Heart left ventricle (tissue), 16 donors: Measurements from ENCODE around the gene FAM53B. TPM values are rescaled to one million over a fixed set of nuclear protein-coding genes. Genes with fewer than 3 reads are reported as not detected.

ENCODE experiments used
- ATAC-seq, 4 donors: fragments of 200-7000 bp; cut with Tn5 transposase; one replicate each; pipeline ENCODE4 v1.9.1; 2020 to 2022; ENCODE audit warnings: moderate library complexity in 4 of 4, mild to moderate bottlenecking in 3 of 4, moderate number of reproducible peaks in 1 of 4
- DNase-seq, 5 donors: peaks; one replicate each; pipeline ENCODE4 v3.0.0-alpha.2; 2020
- H3K27ac ChIP-seq, 12 donors: fragments of 200-600 bp; sonication (generic) in 4 of 12; one replicate each; pipeline versions ENCODE4 v1.5.0 to v1.8.0; 2016 to 2022; ENCODE audit warnings: mild to moderate bottlenecking in 2 of 12
- H3K27me3 ChIP-seq, 9 donors: fragments of 200-600 bp; sonication (generic) in 2 of 9; one replicate each; pipeline versions ENCODE4 v1.5.1 to v1.8.0; 2016 to 2022; ENCODE audit warnings: mild to moderate bottlenecking in 3 of 9
- H3K36me3 ChIP-seq, 9 donors: fragments of 200-600 bp; sonication (generic) in 2 of 9; one replicate each; pipeline versions ENCODE4 v1.5.0 to v1.8.0; 2018 to 2022; ENCODE audit warnings: mild to moderate bottlenecking in 2 of 9
- H3K4me1 ChIP-seq, 12 donors: fragments of 200-600 bp; sonication (generic) in 4 of 12; one replicate each; pipeline versions ENCODE4 v1.5.0 to v1.8.0; 2016 to 2022; ENCODE audit warnings: mild to moderate bottlenecking in 3 of 12
- H3K4me3 ChIP-seq, 12 donors: fragments of 200-600 bp; sonication (generic) in 4 of 12; one replicate each; pipeline versions ENCODE4 v1.5.0 to v1.8.0; 2017 to 2022; ENCODE audit warnings: mild to moderate bottlenecking in 9 of 12, moderate library complexity in 4 of 12
- H3K9me3 ChIP-seq, 12 donors: fragments of 200-600 bp; sonication (generic) in 4 of 12; one replicate each; pipeline versions ENCODE4 v1.5.0 to v1.8.0; 2016 to 2022; ENCODE audit warnings: mild to moderate bottlenecking in 1 of 12
- POLR2A ChIP-seq, 2 donors: fragments of 450-650 bp; IDR thresholded peaks; one replicate each; pipeline ENCODE4 v1.6.1; 2017; ENCODE audit warnings: antibody characterized with exemption in 2 of 2, mild to moderate bottlenecking in 2 of 2, moderate library complexity in 2 of 2
- WGBS, 4 donors: extraction: QIAGEN DNeasy Blood & Tissue Kit in 2 of 4; methylation state at CpG; one replicate each; pipeline versions ENCODE4 v1.1.5 to v1.1.7; 2013 to 2018; 5-methylcytosine and 5-hydroxymethylcytosine counted together
- intact Hi-C, 10 donors: fragments of 100-400 bp; cut with DNase I; formaldehyde crosslinking; loops; one replicate each; pipeline versions ENCODE4 v1.11.1 to v1.14.2; 2022
- polyA plus RNA-seq, 2 donors: library from polyadenylated mRNA; stranded (reverse); fragments of 200-250 nt; gene quantifications; one replicate each; pipeline ENCODE4 v1.2.3, GENCODE V29; 2013
- total RNA-seq, 9 donors: library from RNA; depleted of rRNA in 2 of 9; stranded (reverse); fragments of >200 nt in 2 of 9; fragmentation: NEBNext Ultra II Directional in 3 of 9; extraction: Animal tissue kit (Norgen Biotek cat#: 25700) in 3 of 9; gene quantifications; one replicate each; pipeline versions ENCODE4 v1.1.0 to v1.2.4, GENCODE V29; 2016 to 2023
- TF ChIP-seq, protein P1 (sequence below), 12 donors: fragments of 200-600 bp; sonication (generic) in 4 of 12; IDR thresholded peaks; one replicate each; pipeline versions ENCODE4 v1.5.0 to v1.8.0; 2018 to 2022; ENCODE audit warnings: antibody characterized with exemption in 12 of 12, mild to moderate bottlenecking in 5 of 12
- donor health status: ischemic (EF 13 %, LVEDD 7.1; RV severe dilation, severe dysfunction).
- donor health status: healthy with polysubstance abuse.
- donor health status: DM: no; HTN: yes; CAD: no.
- donor health status: DM: no; HTN: no; CAD: no.
- donor health status: ischemic (EF 25% LVEDD 6.9; RV normal size, moderate dysfunction).
- donor health status: ischemic (EF 25% LVEDD 5.7; RV mildly dilated, moderate dysfunction).
- donor health status: healthy.
- donor health status: DM: yes; HTN: yes; CAD: no.
- donor health status: ischemic (EF 35%, LVEDD 5.7; RV mildly dilated, moderate dysfunction).
- donor health status: nonischemic (EF 11% LVEDD 7.7; RV severe dilation, severe dysfunction).
- donor health status: DM: yes; HTN: yes; CAD: no.
- donor health status: PGD.
- donor health status: ischemic (EF 29% LVEDD 5.4; RV normal size, mild dysfunction).
- donor health status: nonischemic (EF 23%, LVEDD 6.1; RV moderate dilation, normal function).

FAM53B gene
- total and polyA plus RNA-seq, 11 donors = 23.7 to 57.7 (median 35.5) TPM

- ATAC-seq (no peak), DNase-seq (no peak)
- no peak for TF ChIP-seq POLR2A (IDR thresholded peaks at IDR 0.05)
- peak overlapping the region in 11 of 12 donors; percentile 25 to 97 (median 89) for H3K27ac ChIP-seq
- no peaks in the 10 kb centered on the region for H3K27me3 ChIP-seq
- H3K4me1 ChIP-seq = peaks cover 24 to 99% (median 84%) of the 10 kb centered on the region in 12 donors
- H3K9me3 ChIP-seq = no peaks in the 10 kb centered on the region
- intact Hi-C loops = loop anchor here in 4 of 10 donors (5.0 to 10.0 kb wide), 2 partner anchors 33 to 64 kb away; partner anchors contain the start of gene FAM53B (in 4 of the 4)
- WGBS, 4 donors = 67 to 77% (median 70%) methylated on average over 10 to 11 of the region's 11 CpGs
- peaks cover 0 to 30% (median 0%) of the 10 kb centered on the region in 9 donors for H3K36me3 ChIP-seq
- H3K4me3 ChIP-seq = no peak overlapping the region
Measured at GRCh38 chr10:124708922-124709520, 35.2 kb downstream of the FAM53B start.

DNA sequence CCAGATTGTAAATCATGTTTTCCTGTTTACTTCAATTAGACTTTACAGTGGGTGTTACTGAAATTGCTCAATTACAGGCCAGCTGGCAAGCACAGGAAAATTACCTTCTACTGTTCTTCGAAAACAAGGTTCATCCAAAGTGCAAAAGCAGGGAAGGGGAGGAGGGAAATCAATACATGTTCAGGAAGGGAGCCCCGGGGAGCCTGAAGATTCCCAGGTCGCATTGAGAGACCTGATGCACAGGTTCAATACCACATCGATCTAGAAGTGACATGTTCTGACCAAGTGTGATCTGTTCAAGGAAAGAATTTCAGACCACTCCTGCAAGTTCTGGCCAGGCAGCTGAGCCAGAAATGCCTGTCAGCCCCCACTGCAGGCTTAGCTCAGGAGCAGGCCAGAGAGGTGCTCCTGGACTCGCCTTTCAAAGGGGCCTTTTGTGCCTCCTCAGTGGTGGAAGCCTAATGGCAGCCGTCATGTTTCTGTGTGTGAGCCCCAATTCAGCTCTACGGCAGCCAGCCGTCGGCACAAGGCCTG lies 35.9 kb downstream of the FAM53B start:
- intact Hi-C loops = loop anchor here in 4 of 10 donors (5.0 to 10.0 kb wide), 2 partner anchors 34 to 64 kb away; partner anchors contain the start of gene FAM53B (in 4 of the 4)
- ATAC-seq (no peak), DNase-seq (no peak)
- peaks cover 0 to 30% (median 0%) of the 10 kb centered on the region in 9 donors for H3K36me3 ChIP-seq
- H3K4me1 ChIP-seq = peaks cover 27 to 99% (median 86%) of the 10 kb centered on the region in 12 donors
- H3K4me3 ChIP-seq = no peak overlapping the region
- no peaks in the 10 kb centered on the region for H3K9me3 ChIP-seq
- TF ChIP-seq POLR2A (IDR thresholded peaks at IDR 0.05) = no peak
- TF ChIP-seq, protein P1, sequence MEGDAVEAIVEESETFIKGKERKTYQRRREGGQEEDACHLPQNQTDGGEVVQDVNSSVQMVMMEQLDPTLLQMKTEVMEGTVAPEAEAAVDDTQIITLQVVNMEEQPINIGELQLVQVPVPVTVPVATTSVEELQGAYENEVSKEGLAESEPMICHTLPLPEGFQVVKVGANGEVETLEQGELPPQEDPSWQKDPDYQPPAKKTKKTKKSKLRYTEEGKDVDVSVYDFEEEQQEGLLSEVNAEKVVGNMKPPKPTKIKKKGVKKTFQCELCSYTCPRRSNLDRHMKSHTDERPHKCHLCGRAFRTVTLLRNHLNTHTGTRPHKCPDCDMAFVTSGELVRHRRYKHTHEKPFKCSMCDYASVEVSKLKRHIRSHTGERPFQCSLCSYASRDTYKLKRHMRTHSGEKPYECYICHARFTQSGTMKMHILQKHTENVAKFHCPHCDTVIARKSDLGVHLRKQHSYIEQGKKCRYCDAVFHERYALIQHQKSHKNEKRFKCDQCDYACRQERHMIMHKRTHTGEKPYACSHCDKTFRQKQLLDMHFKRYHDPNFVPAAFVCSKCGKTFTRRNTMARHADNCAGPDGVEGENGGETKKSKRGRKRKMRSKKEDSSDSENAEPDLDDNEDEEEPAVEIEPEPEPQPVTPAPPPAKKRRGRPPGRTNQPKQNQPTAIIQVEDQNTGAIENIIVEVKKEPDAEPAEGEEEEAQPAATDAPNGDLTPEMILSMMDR (IDR thresholded peaks at IDR 0.05) = no peak
- no peaks in the 10 kb centered on the region for H3K27me3 ChIP-seq
- H3K27ac ChIP-seq = peak overlapping the region in 11 of 12 donors; percentile 3 to 97 (median 89)
- WGBS, 4 donors = 39 to 46% (median 44%) methylated on average over 9 of the region's 9 CpGs

DNA sequence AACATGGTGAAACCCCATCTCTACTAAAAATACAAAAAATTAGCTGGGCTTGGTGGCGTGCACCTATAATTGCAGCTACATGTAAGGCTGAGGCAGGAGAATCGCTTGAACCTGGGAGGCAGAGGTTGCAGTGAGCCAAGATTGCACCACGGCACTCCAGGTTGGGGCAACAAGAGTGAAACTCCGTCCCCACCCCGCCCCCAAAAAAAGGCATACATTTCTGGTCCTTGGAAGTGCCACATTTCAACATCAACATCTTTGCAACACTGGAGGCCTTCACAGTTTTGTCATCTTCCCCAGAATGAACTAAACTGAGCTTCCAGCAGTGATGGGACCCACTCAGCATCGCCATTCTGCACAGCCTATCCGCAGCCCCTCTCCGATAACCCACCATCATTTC lies 36.6 kb downstream of the FAM53B start:
- Histone ChIP-seq H3K9me3 (no peaks in the 10 kb centered on the region), H3K27me3 (no peaks in the 10 kb centered on the region), H3K27ac (peak overlapping the region in 11 of 12 donors; percentile 20 to 97 (median 90)), H3K36me3 (peaks cover 0 to 30% (median 0%) of the 10 kb centered on the region in 9 donors), H3K4me1 (peaks cover 34 to 100% (median 87%) of the 10 kb centered on the region in 12 donors), H3K4me3 (no peak overlapping the region)
- intact Hi-C loops = loop anchor here in 5 of 10 donors (2.0 to 10.0 kb wide), 3 partner anchors 15 to 63 kb away; partner anchors contain the start of gene FAM53B (in 4 of the 5)
- ATAC-seq (no peak), DNase-seq (peak in 1 of 5 donors; percentile 16)
- no peak for TF ChIP-seq POLR2A (IDR thresholded peaks at IDR 0.05)
- TF ChIP-seq, protein P1 (IDR thresholded peaks at IDR 0.05) = no peak
- WGBS, 4 donors = 88 to 92% (median 92%) methylated on average over 8 of the region's 8 CpGs

DNA sequence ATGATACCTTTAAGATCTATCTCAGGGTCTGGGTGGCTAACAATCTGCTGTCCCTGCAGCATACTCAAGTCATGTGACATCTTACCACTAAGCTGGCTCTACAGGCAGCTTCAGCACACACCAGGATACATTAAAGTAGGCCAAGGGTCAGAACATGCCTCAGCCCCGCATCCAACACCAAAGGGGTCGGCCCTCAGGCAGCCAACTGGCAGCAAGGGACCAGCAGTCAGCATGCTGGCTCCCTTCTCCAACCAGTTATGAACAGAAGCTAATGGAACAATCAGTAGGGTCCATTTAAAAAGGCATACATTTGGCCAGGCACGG lies 37.1 kb downstream of the FAM53B start:
- DNase-seq (peak in 1 of 5 donors; percentile 21), ATAC-seq (no peak)
- Histone ChIP-seq H3K9me3 (no peaks in the 10 kb centered on the region), H3K27me3 (no peaks in the 10 kb centered on the region), H3K4me1 (peaks cover 39 to 100% (median 92%) of the 10 kb centered on the region in 12 donors), H3K4me3 (no peak overlapping the region), H3K27ac (peak overlapping the region in 11 of 12 donors; percentile 30 to 97 (median 93)), H3K36me3 (peaks cover 0 to 30% (median 0%) of the 10 kb centered on the region in 9 donors)
- intact Hi-C loops = loop anchor here in 5 of 10 donors (2.0 to 10.0 kb wide), 3 partner anchors 16 to 62 kb away; partner anchors contain the start of gene FAM53B (in 4 of the 5)
- 40 to 61% (median 45%) methylated on average over 3 of the region's 3 CpGs for WGBS, 4 donors
- TF ChIP-seq, protein P1 (IDR thresholded peaks at IDR 0.05) = no peak
- TF ChIP-seq POLR2A (IDR thresholded peaks at IDR 0.05) = no peak
